DND-41 (cell line): ENCODE results near the gene SSR1.

Experiments used
- EZH2 ChIP-seq: IDR thresholded peaks from 3 replicates; pipeline ENCODE4 v1.6.1; 2012; ENCODE audit warnings: borderline replicate concordance, low read depth, mild to moderate bottlenecking, moderate library complexity, low read length, inconsistent platforms; ENCODE audit not compliant: severe bottlenecking
- TF ChIP-seq, protein P1 (sequence below): IDR thresholded peaks from 2 replicates; pipeline ENCODE4 v1.5.1; 2012; ENCODE audit warnings: borderline replicate concordance, low read length, moderate library complexity, mild to moderate bottlenecking; ENCODE audit not compliant: poor library complexity, severe bottlenecking; ENCODE audit errors: extremely low read depth

- TF ChIP-seq, protein P1, sequence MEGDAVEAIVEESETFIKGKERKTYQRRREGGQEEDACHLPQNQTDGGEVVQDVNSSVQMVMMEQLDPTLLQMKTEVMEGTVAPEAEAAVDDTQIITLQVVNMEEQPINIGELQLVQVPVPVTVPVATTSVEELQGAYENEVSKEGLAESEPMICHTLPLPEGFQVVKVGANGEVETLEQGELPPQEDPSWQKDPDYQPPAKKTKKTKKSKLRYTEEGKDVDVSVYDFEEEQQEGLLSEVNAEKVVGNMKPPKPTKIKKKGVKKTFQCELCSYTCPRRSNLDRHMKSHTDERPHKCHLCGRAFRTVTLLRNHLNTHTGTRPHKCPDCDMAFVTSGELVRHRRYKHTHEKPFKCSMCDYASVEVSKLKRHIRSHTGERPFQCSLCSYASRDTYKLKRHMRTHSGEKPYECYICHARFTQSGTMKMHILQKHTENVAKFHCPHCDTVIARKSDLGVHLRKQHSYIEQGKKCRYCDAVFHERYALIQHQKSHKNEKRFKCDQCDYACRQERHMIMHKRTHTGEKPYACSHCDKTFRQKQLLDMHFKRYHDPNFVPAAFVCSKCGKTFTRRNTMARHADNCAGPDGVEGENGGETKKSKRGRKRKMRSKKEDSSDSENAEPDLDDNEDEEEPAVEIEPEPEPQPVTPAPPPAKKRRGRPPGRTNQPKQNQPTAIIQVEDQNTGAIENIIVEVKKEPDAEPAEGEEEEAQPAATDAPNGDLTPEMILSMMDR: no peak
- no peak for TF ChIP-seq EZH2
Measured at GRCh38 chr6:7257521-7258230, 55.3 kb downstream of the SSR1 start.
